Body of pancreas (tissue), 4 donors: ENCODE results near the gene TIGD3.

Source experiments
- CTCF ChIP-seq, 7 experiments: fragments of 450-650 bp in 4 of 7; fragments of 200-600 bp in 3 of 7; sonication (generic) in 3 of 7; IDR thresholded peaks; one replicate each; pipeline ENCODE4 v1.5.1; 2016 to 2019; ENCODE audit warnings: antibody characterized with exemption in 7 of 7
- POLR2A ChIP-seq, 3 donors: fragments of 450-650 bp; IDR thresholded peaks; one replicate each; pipeline ENCODE4 v1.6.1; 2016; ENCODE audit warnings: antibody characterized with exemption in 3 of 3, mild to moderate bottlenecking in 2 of 3

- TF ChIP-seq POLR2A (IDR thresholded peaks at IDR 0.05): no peak
- TF ChIP-seq CTCF (IDR thresholded peaks at IDR 0.05): no peak
Observed at GRCh38 chr11:65309006-65309405, 45.5 kb upstream of the TIGD3 start.
